OCI-LY7 (cell line): ENCODE data around the gene AMZ1.

Experiments used
- EZH2phosphoT487 ChIP-seq: fragments of 200-600 bp; sonication (generic); IDR thresholded peaks from 2 replicates; pipeline ENCODE4 v1.6.1; 2018; ENCODE audit warnings: low read depth, borderline replicate concordance, mild to moderate bottlenecking, mixed run types, antibody characterized with exemption, low read length, moderate library complexity, mixed read lengths
- TF ChIP-seq, protein P1 (sequence below): fragments of 200-600 bp; sonication (generic); conservative IDR thresholded peaks from 2 replicates; pipeline ENCODE4 v1.5.1; 2014; ENCODE audit warnings: mild to moderate bottlenecking, antibody characterized with exemption, low read length, moderate library complexity, mixed read lengths

DNA sequence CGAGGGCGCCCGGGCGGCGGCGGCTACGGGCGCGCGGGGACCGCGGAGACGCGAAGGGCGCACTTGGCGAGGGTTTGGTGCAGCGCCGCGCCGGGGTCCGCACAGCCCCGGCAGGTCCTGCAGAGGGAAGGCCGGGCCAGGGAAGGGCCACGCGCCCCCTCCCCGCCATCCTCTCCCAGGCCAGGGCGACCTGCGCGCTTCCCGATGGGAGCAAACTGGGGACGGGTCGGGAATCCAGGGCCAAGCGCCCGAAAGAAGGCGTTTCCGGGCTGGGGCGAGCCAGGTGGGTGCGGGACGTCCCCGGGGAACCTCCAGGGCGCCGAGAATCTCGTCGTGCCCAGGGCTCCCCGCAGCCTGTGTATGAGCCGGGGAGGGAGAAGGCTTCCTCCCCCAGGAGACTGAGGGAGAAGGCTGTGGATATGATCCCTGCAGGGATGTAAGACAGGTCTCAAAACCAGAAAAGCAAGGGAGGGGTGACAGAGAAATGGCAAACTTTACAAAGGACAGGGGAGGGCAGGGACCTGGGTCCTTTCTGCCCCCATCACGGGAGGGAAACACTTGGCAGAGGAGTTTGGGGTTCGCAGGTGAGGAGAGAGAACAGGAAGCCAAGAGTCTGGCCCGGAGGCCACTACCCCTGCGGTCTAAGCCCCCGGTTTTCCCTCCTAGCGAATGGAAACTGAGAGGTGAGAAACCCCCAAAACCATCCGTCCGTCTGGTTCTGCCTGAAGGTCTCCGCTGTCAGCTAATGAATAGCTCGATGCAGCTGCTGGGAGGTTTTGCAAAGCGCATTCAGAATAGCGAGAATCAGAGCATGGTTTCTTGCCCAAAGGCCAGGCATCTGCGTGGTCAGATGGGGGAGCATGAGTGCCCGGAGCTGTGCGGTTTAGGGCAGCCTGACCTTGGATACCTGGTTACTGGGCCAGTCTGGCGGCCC lies 674 bp downstream of the AMZ1 start:
- TF ChIP-seq, protein P1, sequence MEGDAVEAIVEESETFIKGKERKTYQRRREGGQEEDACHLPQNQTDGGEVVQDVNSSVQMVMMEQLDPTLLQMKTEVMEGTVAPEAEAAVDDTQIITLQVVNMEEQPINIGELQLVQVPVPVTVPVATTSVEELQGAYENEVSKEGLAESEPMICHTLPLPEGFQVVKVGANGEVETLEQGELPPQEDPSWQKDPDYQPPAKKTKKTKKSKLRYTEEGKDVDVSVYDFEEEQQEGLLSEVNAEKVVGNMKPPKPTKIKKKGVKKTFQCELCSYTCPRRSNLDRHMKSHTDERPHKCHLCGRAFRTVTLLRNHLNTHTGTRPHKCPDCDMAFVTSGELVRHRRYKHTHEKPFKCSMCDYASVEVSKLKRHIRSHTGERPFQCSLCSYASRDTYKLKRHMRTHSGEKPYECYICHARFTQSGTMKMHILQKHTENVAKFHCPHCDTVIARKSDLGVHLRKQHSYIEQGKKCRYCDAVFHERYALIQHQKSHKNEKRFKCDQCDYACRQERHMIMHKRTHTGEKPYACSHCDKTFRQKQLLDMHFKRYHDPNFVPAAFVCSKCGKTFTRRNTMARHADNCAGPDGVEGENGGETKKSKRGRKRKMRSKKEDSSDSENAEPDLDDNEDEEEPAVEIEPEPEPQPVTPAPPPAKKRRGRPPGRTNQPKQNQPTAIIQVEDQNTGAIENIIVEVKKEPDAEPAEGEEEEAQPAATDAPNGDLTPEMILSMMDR: no peak
- TF ChIP-seq EZH2phosphoT487: no peak
